Coronary artery (tissue), 2 donors: ENCODE results near the gene NBL1.

Experiments used
- DNase-seq: peaks from one replicate; pipeline ENCODE4 v3.0.0-alpha.2; 2017; ENCODE audit warnings: low spot score
- H3K27ac ChIP-seq, 2 donors: fragments of 200-600 bp; sonication (generic); one replicate each; pipeline ENCODE4 v1.5.1; 2016 to 2019
- H3K4me3 ChIP-seq: fragments of 200-600 bp; sonication (generic); 2 replicates; pipeline ENCODE4 v1.5.1; 2016; ENCODE audit warnings: mild to moderate bottlenecking, moderate library complexity
- TF ChIP-seq, protein P1 (sequence below): fragments of 200-600 bp; sonication (generic); IDR thresholded peaks from one replicate; pipeline ENCODE4 v1.5.1; 2019; ENCODE audit warnings: antibody characterized with exemption

The NBL1 gene

GRCh38 chr1:19698181-19698580 is 54.1 kb downstream of the NBL1 start:
- no peak overlapping the region for H3K4me3 ChIP-seq
- DNase-seq: no peak
- TF ChIP-seq, protein P1, sequence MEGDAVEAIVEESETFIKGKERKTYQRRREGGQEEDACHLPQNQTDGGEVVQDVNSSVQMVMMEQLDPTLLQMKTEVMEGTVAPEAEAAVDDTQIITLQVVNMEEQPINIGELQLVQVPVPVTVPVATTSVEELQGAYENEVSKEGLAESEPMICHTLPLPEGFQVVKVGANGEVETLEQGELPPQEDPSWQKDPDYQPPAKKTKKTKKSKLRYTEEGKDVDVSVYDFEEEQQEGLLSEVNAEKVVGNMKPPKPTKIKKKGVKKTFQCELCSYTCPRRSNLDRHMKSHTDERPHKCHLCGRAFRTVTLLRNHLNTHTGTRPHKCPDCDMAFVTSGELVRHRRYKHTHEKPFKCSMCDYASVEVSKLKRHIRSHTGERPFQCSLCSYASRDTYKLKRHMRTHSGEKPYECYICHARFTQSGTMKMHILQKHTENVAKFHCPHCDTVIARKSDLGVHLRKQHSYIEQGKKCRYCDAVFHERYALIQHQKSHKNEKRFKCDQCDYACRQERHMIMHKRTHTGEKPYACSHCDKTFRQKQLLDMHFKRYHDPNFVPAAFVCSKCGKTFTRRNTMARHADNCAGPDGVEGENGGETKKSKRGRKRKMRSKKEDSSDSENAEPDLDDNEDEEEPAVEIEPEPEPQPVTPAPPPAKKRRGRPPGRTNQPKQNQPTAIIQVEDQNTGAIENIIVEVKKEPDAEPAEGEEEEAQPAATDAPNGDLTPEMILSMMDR: no peak
- H3K27ac ChIP-seq: no peak overlapping the region

- DNase-seq: no peak
- TF ChIP-seq, protein P1: no peak
- Histone ChIP-seq H3K27ac (no peak overlapping the region), H3K4me3 (no peak overlapping the region)
Measured at GRCh38 chr1:19700079-19700777, 56.1 kb downstream of the NBL1 start.

GRCh38 chr1:19703280-19703679 is 59.2 kb downstream of the NBL1 start:
- Histone ChIP-seq H3K27ac (no peak overlapping the region), H3K4me3 (no peak overlapping the region)
- TF ChIP-seq, protein P1: no peak
- DNase-seq: no peak

DNA sequence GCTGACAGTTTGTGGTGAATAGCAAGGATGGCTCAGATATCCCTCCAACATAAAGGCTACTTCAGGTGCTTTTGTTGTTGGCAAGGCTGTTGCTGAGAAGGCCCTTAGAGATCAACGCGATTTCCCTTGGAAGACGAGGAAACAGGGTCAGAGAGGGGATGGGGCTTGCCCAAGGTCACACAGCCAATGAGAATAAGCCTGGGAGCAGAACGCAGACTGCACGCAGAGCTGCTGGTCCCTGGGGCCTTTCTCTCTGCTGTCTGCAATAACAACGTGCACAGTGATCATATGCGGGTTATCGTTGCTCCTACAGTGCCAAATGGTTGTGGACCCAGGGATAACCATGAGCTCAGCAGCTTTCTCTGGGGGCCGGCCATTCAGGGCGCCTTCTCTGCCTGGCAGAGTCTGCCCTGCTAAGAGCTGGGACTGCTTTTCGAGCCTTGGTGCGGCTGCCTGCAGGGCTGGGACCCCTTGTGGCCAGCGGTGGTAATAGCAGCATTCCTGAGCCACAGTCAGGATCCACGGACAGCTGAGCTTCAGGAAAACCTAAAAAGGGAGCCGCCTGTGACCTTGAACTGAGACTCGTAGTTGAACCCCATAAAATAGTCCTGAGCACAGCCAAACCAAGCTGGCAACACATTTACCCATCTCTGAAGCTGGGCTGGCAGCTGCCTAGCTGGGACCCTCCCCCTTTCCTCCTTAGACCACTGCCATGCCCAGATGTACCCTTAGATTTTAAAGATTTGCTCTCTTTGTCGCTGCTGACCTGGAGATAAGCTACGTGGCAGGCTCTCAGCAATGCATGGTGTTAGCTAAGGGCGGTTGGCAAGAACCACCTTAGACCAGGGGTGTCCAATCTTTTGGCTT is 60.4 kb downstream of the NBL1 start:
- Histone ChIP-seq H3K27ac (no peak overlapping the region), H3K4me3 (peak overlapping the region; percentile 40)
- no peak for DNase-seq
- TF ChIP-seq, protein P1: peak; percentile 93

GRCh38 chr1:19705464-19705863 is 61.4 kb downstream of the NBL1 start:
- DNase-seq: no peak
- TF ChIP-seq, protein P1: no peak
- Histone ChIP-seq H3K27ac (no peak overlapping the region), H3K4me3 (no peak overlapping the region)

GRCh38 chr1:19706136-19706535 is 62.0 kb downstream of the NBL1 start:
- no peak overlapping the region for H3K27ac ChIP-seq
- H3K4me3 ChIP-seq: no peak overlapping the region
- DNase-seq: no peak
- TF ChIP-seq, protein P1: no peak
